Measurements from ENCODE around the gene GPN1.
"Not testable (repeated sequence)": the region's sequence is repeated elsewhere in the genome, so short reads cannot be mapped to it uniquely, and the experiment has no call there.

GPN1 gene

GRCh38 chr2:27613985-27614384 is 14.9 kb upstream of the GPN1 start:
- TF ChIP-seq CTCF (IDR thresholded peaks at IDR 0.05; ENCODE audit: insufficient read depth, low read depth, low read length, missing control alignments), result no peak
- H3K4me3 ChIP-seq (ENCODE audit: low read depth, low read length), result no peak overlapping the region
- DNase-seq (ENCODE audit: low read depth), result no peak

- TF ChIP-seq CTCF (IDR thresholded peaks at IDR 0.05; ENCODE audit: insufficient read depth, low read depth, low read length, missing control alignments), result no peak
- no peak for DNase-seq (ENCODE audit: low read depth)
- no peak overlapping the region for H3K4me3 ChIP-seq (ENCODE audit: low read depth, low read length)
These were observed 13.5 kb upstream of the GPN1 start for GRCh38 chr2:27615316-27615715.

- DNase-seq (ENCODE audit: low read depth), result no peak
- no peak overlapping the region for H3K4me3 ChIP-seq (ENCODE audit: low read depth, low read length)
- no peak for TF ChIP-seq CTCF (IDR thresholded peaks at IDR 0.05; ENCODE audit: insufficient read depth, low read depth, low read length, missing control alignments)
These were observed 7.3 kb upstream of the GPN1 start for GRCh38 chr2:27621524-27621923.

GRCh38 chr2:27622921-27623384 is 5.9 kb upstream of the GPN1 start:
- DNase-seq (ENCODE audit: low read depth), result no peak
- TF ChIP-seq CTCF (IDR thresholded peaks at IDR 0.05; ENCODE audit: insufficient read depth, low read depth, low read length, missing control alignments), result no peak
- no peak overlapping the region for H3K4me3 ChIP-seq (ENCODE audit: low read depth, low read length)

GRCh38 chr2:27624943-27625342 is 3.9 kb upstream of the GPN1 start:
- TF ChIP-seq CTCF (IDR thresholded peaks at IDR 0.05; ENCODE audit: insufficient read depth, low read depth, low read length, missing control alignments), result no peak
- H3K4me3 ChIP-seq (ENCODE audit: low read depth, low read length), result no peak overlapping the region

GRCh38 chr2:27626323-27626722 is 2.5 kb upstream of the GPN1 start:
- DNase-seq (ENCODE audit: low read depth); H3K4me3 ChIP-seq (ENCODE audit: low read depth, low read length): not testable (repeated sequence)

More at GRCh38 chr2:27624943-27625342, 3.9 kb upstream of the GPN1 start:
- DNase-seq (ENCODE audit: low read depth), result no peak

- not testable (repeated sequence) for H3K4me3 ChIP-seq (ENCODE audit: low read depth, low read length); DNase-seq (ENCODE audit: low read depth)
These were observed 1.9 kb upstream of the GPN1 start for GRCh38 chr2:27626921-27627320.

GRCh38 chr2:27627963-27628766 is 685 bp upstream of the GPN1 start:
- peak; percentile 9 for DNase-seq (ENCODE audit: low read depth)
- H3K4me3 ChIP-seq (ENCODE audit: low read depth, low read length), result peak overlapping the region; percentile 75
- TF ChIP-seq CTCF (IDR thresholded peaks at IDR 0.05; ENCODE audit: insufficient read depth, low read depth, low read length, missing control alignments), result no peak

- not testable (repeated sequence) for H3K4me3 ChIP-seq (ENCODE audit: low read depth, low read length)
These were observed 1.4 kb downstream of the GPN1 start for GRCh38 chr2:27630257-27630656.

More at GRCh38 chr2:27630257-27630656, 1.4 kb downstream of the GPN1 start:
- DNase-seq (ENCODE audit: low read depth), result not testable (repeated sequence)

Measured in GM12865 (cell line).